Rectal smooth muscle tissue (tissue), 1 donor: Measurements from ENCODE around the gene EGLN1.

Experiments
- H3K27ac ChIP-seq: one replicate; pipeline ENCODE4 v1.7.0; 2013; ENCODE audit warnings: low read depth, low read length, inconsistent platforms
- H3K27me3 ChIP-seq: one replicate; pipeline ENCODE4 v1.7.0; 2013; ENCODE audit warnings: low read length; ENCODE audit not compliant: control insufficient read depth, insufficient read depth
- H3K36me3 ChIP-seq: one replicate; pipeline ENCODE4 v1.7.0; 2013; ENCODE audit warnings: low read length; ENCODE audit not compliant: control insufficient read depth, insufficient read depth
- H3K4me1 ChIP-seq: one replicate; pipeline ENCODE4 v1.7.0; 2013; ENCODE audit warnings: low read length; ENCODE audit not compliant: control insufficient read depth, insufficient read depth
- H3K4me3 ChIP-seq: one replicate; pipeline ENCODE4 v1.7.0; 2013; ENCODE audit warnings: low read length
- H3K9ac ChIP-seq: one replicate; pipeline ENCODE4 v1.7.0; 2013; ENCODE audit warnings: low read length

The EGLN1 gene

GRCh38 chr1:231419738-231420298, 2.3 kb downstream of the EGLN1 start:
- H3K4me1 ChIP-seq, result peaks cover 32% of the 10 kb centered on the region
- H3K27ac ChIP-seq, result no peak overlapping the region
- H3K36me3 ChIP-seq, result no peaks in the 10 kb centered on the region

GRCh38 chr1:231419147-231419546, 2.9 kb downstream of the EGLN1 start:
- H3K27ac ChIP-seq, result no peak overlapping the region
- peaks cover 35% of the 10 kb centered on the region for H3K4me1 ChIP-seq
- H3K9ac ChIP-seq, result no peak overlapping the region
- peak overlapping the region; percentile 94 for H3K4me3 ChIP-seq
- no peaks in the 10 kb centered on the region for H3K36me3 ChIP-seq
- H3K27me3 ChIP-seq, result no peaks in the 10 kb centered on the region

More at GRCh38 chr1:231419738-231420298, 2.3 kb downstream of the EGLN1 start:
- no peak overlapping the region for H3K9ac ChIP-seq
- no peaks in the 10 kb centered on the region for H3K27me3 ChIP-seq
- peak overlapping the region; percentile 94 for H3K4me3 ChIP-seq

- H3K4me3 ChIP-seq, result peak overlapping the region; percentile 94
- H3K9ac ChIP-seq, result no peak overlapping the region
- H3K27me3 ChIP-seq, result no peaks in the 10 kb centered on the region
- H3K27ac ChIP-seq, result no peak overlapping the region
- H3K36me3 ChIP-seq, result no peaks in the 10 kb centered on the region
- H3K4me1 ChIP-seq, result peaks cover 35% of the 10 kb centered on the region
These were observed 3.4 kb downstream of the EGLN1 start for GRCh38 chr1:231418741-231419107.

- Histone ChIP-seq H3K27me3 (no peaks in the 10 kb centered on the region), H3K27ac (no peak overlapping the region), H3K4me3 (peak overlapping the region; percentile 94), H3K9ac (no peak overlapping the region), H3K4me1 (peaks cover 35% of the 10 kb centered on the region), H3K36me3 (no peaks in the 10 kb centered on the region)
These were observed 3.9 kb downstream of the EGLN1 start for GRCh38 chr1:231418101-231418740.

- H3K4me1 ChIP-seq, result peaks cover 30% of the 10 kb centered on the region
These were observed 4.6 kb downstream of the EGLN1 start for GRCh38 chr1:231417513-231417912.

GRCh38 chr1:231416901-231417300, 5.2 kb downstream of the EGLN1 start:
- Histone ChIP-seq H3K9ac (no peak overlapping the region), H3K36me3 (no peaks in the 10 kb centered on the region), H3K27me3 (no peaks in the 10 kb centered on the region), H3K4me3 (peak overlapping the region; percentile 18), H3K27ac (no peak overlapping the region), H3K4me1 (peaks cover 30% of the 10 kb centered on the region)

More at GRCh38 chr1:231417513-231417912, 4.6 kb downstream of the EGLN1 start:
- H3K36me3 ChIP-seq, result no peaks in the 10 kb centered on the region
- peak overlapping the region; percentile 2 for H3K4me3 ChIP-seq
- H3K9ac ChIP-seq, result no peak overlapping the region
- H3K27ac ChIP-seq, result no peak overlapping the region
- no peaks in the 10 kb centered on the region for H3K27me3 ChIP-seq

- H3K27me3 ChIP-seq, result no peaks in the 10 kb centered on the region
- H3K4me1 ChIP-seq, result peaks cover 34% of the 10 kb centered on the region
- no peaks in the 10 kb centered on the region for H3K36me3 ChIP-seq
- no peak overlapping the region for H3K27ac ChIP-seq
- no peak overlapping the region for H3K9ac ChIP-seq
- H3K4me3 ChIP-seq, result no peak overlapping the region
These were observed 7.0 kb downstream of the EGLN1 start for GRCh38 chr1:231415018-231415583.

- H3K27ac ChIP-seq, result peak overlapping the region; percentile 44
- no peak overlapping the region for H3K4me3 ChIP-seq
- H3K9ac ChIP-seq, result no peak overlapping the region
- peaks cover 31% of the 10 kb centered on the region for H3K4me1 ChIP-seq
- H3K36me3 ChIP-seq, result no peaks in the 10 kb centered on the region
- H3K27me3 ChIP-seq, result no peaks in the 10 kb centered on the region
These were observed 7.6 kb downstream of the EGLN1 start for GRCh38 chr1:231414260-231415016.

GRCh38 chr1:231413749-231414082, 8.4 kb downstream of the EGLN1 start:
- Histone ChIP-seq H3K4me1 (peaks cover 27% of the 10 kb centered on the region), H3K27ac (no peak overlapping the region), H3K27me3 (no peaks in the 10 kb centered on the region), H3K36me3 (no peaks in the 10 kb centered on the region), H3K9ac (no peak overlapping the region), H3K4me3 (no peak overlapping the region)

- Histone ChIP-seq H3K4me3 (no peak overlapping the region), H3K9ac (no peak overlapping the region), H3K27ac (no peak overlapping the region), H3K27me3 (no peaks in the 10 kb centered on the region), H3K4me1 (peaks cover 18% of the 10 kb centered on the region), H3K36me3 (no peaks in the 10 kb centered on the region)
These were observed 11.0 kb downstream of the EGLN1 start for GRCh38 chr1:231411036-231411531.

GRCh38 chr1:231410036-231410612, 12.0 kb downstream of the EGLN1 start:
- H3K36me3 ChIP-seq, result no peaks in the 10 kb centered on the region
- H3K27ac ChIP-seq, result no peak overlapping the region
- no peak overlapping the region for H3K9ac ChIP-seq
- H3K4me1 ChIP-seq, result peaks cover 18% of the 10 kb centered on the region
- H3K27me3 ChIP-seq, result no peaks in the 10 kb centered on the region
- no peak overlapping the region for H3K4me3 ChIP-seq

- Histone ChIP-seq H3K9ac (no peak overlapping the region), H3K36me3 (no peaks in the 10 kb centered on the region), H3K4me1 (peaks cover 15% of the 10 kb centered on the region), H3K4me3 (no peak overlapping the region), H3K27me3 (no peaks in the 10 kb centered on the region), H3K27ac (no peak overlapping the region)
These were observed 13.5 kb downstream of the EGLN1 start for GRCh38 chr1:231408528-231409094.
